Central memory CD4-positive, alpha-beta T cell (primary cell): Measurements from ENCODE around the gene APH1B.

Source experiments
- DNase-seq: peaks from one replicate; pipeline ENCODE4 v3.0.0; 2022

APH1B gene

GRCh38 chr15:63354821-63355650 lies 77.6 kb downstream of the APH1B start:
- no peak for DNase-seq

GRCh38 chr15:63357061-63357460 lies 79.7 kb downstream of the APH1B start:
- DNase-seq, result no peak

GRCh38 chr15:63357731-63358130 lies 80.3 kb downstream of the APH1B start:
- no peak for DNase-seq

- DNase-seq, result no peak
Measured at GRCh38 chr15:63358241-63359029, 81.0 kb downstream of the APH1B start.
